Stimulated activated CD8-positive, alpha-beta memory T cell treated with anti-CD3 and anti-CD28 coated beads, Interleukin-12 subunit alpha, Interleukin-12 subunit beta, amount 100 ng/mL, for 1 hour (primary cell): ENCODE results near the gene CTXN2.

Experiments
- DNase-seq: peaks from one replicate; pipeline ENCODE4 v3.0.0-alpha.2; 2020; ENCODE audit warnings: low read depth

Gene CTXN2

GRCh38 chr15:48191574-48192225 is at the start of gene CTXN2:
Gene CTXN2, plus strand, starts transcription at chr15:48191665. Its CDS starts 9,636 bp downstream, at chr15:48201301.
- DNase-seq = no peak

- DNase-seq = no peak
Observed at GRCh38 chr15:48143856-48144255, 47.6 kb upstream of the CTXN2 start.

- DNase-seq = no peak
Observed at GRCh38 chr15:48144889-48145288, 46.6 kb upstream of the CTXN2 start.

DNA sequence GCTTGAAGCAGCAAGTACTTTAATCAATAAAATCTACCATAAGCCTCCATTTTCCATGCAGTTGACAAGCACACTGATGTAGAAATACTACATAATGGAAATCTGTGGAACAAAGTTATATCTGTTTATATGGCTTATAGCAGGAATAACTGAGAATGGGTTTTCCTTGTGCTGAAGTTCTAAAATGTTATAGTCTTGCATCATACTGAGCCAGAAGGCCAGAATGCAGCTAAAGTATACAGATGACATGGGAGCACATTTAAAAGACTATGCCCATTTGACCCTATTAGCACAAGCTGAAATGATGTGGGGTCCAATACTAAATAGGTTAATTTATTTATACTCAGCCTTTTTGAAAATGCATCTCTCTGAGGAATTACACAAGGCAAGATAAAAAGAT is 45.5 kb upstream of the CTXN2 start:
- no peak for DNase-seq

DNA sequence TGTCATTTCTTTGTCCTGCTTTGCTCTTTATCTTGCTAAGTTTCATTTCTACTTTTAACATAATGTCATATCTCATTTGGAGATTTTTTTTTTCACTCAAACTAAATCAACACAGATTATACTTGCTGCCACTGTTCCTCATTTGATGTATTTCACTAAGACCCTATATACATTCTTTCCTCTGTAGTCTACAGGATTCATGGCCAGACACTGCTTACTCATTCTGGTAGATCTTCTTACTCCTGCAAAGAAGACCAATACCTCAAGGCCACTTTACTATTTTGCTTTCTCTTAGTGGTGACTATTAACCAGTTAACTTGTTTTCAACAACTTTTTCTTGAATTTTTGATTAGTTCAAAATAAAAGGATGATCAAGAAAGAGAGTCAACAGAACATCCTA is 44.1 kb upstream of the CTXN2 start:
- DNase-seq = no peak

DNA sequence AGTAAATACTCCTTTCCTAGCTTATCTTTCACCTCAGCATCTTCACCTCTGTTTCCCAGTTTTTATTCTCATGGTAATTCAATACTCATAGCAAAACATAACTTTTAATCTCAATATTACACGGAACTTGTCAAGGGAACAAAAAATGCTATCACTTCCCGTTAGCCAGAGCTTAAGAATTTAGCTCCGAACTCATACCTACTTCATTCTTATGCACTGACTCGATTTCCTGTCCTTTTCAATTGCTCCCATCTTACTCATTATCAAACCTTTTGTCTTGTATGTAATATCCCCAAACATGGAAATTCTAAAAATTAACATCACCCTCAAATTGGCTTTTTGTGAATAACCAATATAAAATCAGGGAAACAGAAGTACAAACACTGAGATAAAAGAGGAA is 41.6 kb upstream of the CTXN2 start:
- DNase-seq = no peak

DNA sequence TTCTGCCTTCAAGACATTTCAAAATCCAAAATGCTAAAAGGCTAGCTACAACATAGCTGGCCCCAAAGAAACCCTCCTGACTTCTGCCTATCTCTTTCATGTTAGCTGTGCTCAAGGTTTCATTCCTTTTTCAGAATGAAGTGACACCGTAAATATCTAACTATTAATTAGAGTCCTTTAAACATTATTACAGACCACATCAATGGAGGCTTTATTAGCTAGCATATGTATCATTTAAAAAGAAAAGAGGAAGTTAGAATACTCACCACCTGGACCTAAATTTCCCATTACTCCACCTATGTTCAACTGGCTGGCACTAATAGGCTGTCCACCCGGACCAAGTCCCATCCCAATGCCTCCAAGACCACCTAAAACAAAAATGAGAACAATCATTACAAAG is 37.9 kb upstream of the CTXN2 start:
- DNase-seq = no peak

DNA sequence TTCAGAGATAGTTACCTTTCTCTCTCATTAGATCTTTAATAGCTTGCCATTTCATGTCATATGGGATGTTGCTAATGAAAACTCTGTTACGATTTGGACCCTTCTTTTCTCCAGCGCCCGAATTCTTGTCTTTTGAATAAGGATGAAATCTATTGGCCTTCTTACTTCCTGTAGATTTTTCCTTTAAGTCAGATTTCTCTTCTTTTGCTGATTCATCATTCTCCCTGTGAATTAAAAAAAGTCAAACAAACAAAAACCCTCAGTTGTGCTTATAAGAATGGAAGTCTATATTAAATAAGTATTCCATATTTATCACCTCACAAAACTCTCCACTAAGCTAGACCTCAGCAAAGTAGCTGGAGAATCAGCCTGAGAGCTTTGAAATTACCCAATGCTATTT is 22.8 kb upstream of the CTXN2 start:
- no peak for DNase-seq

GRCh38 chr15:48170981-48171380 is 20.5 kb upstream of the CTXN2 start:
- DNase-seq = no peak

DNA sequence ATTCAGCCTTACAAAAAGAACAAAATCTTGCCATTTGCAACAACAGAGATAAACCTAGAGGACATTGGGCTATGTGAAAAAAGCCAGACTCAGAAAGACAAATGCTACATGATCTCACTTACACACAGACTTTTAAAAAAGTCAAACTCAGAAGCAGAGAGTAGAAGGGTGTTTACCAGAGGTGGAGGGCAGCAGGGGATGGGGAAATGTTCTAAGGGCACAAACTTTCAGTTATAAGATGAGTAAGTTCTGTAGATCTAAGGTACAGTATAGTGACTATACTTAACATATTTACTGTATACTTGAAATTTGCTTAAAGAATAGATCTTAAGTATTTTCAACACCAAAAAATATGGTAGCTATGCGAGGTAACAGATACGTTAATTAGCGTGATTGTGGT is 16.3 kb upstream of the CTXN2 start:
- DNase-seq = no peak

- no peak for DNase-seq
Observed at GRCh38 chr15:48176112-48176511, 15.4 kb upstream of the CTXN2 start.

DNA sequence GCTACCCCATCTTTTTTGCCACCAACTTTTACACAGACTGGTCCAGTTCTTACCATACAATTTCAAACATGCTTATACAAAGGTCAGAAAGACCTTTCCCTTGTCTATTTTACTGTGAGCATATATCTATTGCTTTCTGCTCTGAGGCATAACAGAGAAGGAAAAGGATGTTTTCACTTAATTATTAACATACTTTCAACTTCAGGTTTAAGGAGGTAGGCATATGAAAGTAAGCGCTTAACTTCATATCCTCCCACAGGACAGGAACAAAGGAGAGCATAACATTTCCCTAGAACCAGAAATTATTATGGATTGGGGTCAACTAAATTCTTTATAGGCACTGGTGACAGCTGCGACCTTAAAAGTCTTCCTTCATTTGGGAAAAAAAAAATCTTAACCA is 14.5 kb upstream of the CTXN2 start:
- DNase-seq = no peak

DNA sequence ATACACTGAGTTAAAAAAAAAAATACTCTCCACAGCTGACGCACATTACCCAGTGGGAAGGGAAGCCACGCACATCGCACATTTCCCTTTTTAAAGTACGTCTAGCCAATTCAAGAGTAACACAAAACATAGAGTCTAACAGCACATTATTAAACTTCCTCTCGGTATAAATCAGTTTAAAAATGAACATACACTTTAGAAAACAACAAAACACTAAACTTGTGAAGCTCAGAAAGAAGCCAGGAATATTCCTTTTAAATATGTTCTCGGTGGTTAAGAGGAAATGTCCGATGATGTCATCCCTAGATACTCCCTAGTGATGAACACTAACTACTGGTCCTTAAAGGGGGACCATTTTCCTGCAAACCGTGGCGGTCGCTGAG is 14.1 kb upstream of the CTXN2 start:
- DNase-seq = no peak

- DNase-seq = peak; percentile 33
Observed at GRCh38 chr15:48177766-48178647, 13.5 kb upstream of the CTXN2 start, which contains the start of gene MYEF2. Gene MYEF2, minus strand, starts transcription at chr15:48178295. Its CDS starts 58 bp downstream, at chr15:48178237.

DNA sequence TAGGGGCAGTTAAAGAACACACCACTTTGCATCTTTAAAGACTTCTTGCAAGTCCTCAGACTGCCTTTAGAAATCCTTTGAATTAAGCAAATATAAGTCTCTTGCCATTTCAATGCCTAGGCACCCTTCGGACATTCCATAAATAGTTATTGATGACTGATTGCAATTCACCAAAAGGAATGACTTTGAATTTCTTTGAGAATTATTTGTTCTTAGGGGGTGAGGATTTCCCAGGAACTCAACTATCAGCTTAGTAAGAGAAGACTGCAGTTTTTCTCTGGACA is 12.9 kb upstream of the CTXN2 start:
- no peak for DNase-seq

DNA sequence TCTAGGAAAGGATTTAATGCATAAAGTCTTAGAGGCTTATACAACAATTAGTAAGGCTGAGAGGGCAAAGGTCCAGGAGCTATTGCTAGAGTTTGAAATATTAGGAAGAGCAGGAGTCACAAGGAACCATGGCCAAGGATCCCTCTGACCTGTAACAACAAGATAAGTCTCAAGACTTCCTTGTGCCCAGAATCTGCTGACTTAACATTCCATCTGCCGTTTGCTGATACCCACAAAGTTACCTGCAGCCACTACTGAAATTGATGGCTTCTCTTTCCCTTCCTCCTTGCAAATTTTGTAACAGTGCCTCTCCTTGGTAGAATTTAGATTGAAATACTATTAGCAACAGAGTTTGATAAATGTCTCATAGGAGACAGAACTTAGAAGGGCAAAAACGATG is 8.7 kb upstream of the CTXN2 start:
- no peak for DNase-seq

DNA sequence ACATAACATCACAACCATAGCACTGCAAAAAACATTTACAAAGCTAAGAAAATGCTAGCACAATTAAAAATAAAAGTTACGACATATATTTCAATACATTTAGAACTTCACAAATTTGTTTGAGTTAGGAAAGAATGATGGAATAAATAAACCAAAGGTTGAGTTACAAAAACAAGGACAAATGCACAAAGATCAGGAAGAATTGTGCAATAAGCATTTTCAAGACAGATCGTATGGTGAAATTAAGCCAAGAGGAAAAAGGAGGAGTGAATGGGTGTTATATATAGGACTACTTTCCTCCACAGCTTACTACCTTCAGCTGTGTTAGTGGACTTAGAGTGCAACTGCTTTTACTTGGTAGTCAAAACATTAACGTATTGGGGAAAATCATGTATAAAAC is 5.9 kb upstream of the CTXN2 start:
- no peak for DNase-seq

DNA sequence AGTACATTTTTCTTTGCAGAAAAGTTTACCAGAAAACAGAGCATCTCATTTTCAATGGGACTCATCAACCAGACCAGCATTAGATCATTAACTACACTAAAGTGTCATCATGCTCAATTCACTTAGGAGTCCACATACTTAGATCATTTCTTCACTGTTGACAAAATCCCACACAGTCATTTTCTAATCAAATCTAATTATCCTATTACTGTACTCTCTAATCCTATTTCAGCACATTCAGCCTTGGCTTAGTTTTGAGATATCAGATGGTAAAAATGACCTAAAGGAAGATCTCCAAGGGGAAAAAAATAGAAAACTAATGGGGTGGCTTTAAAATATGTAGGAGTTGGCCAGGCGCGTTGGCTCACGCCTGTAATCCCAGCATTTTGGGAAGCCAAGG is 5.2 kb upstream of the CTXN2 start:
- DNase-seq = no peak

DNA sequence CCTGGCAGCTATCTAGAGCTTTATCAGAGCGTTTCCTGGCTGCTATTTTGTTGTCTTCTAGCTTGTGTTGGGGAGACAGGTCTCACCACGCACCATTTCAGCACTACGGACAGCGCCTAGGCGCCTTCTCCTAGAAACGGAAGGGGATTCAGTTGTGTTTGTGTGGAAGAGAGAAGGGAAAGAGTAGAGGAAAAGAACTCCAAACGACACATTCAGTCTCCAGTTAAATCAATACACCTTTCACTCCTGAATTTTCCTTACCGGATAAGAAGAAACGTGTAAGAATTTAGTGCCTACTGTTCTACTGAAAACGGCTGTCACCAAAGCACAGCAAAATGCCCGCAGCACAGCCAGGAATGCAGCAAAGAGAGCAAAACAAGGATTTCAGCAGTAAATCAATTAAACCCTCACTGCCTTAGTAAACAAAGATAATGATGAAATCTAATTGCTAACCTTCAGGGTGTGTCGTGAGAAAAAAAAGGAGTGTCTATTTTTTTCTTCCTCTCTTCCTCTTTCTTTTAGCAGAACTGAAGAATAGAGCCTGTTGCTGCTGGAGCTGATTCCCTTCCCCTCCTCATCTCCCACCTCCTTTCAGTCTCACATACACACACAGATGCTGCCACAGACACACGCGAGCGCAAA is 412 bp upstream of the CTXN2 start:
- DNase-seq = peak; percentile 10

DNA sequence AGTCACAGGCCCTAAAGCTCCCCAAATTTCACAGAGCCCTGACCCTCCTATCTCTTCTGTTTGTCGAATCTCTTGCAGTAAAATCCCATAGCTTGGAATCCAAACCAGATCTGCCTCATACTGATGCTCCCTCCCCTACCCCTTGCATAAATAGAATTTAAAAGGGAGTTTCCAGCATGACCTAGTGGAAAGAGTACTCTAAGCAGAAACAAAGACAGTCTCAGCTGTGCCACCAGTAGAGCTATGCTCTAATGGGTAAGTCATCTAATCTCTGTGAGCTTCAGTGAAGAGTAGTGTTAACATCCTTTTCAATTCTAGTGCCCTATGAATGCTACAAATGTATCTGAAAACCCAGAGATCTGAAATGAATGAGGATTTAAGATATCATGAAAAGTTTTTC is 10.6 kb downstream of the CTXN2 start:
- DNase-seq = no peak

GRCh38 chr15:48205981-48206380 is 14.5 kb downstream of the CTXN2 start, which contains the start of gene SLC12A1:
Gene SLC12A1, plus strand, starts transcription at chr15:48206302. Its CDS starts 1,418 bp downstream, at chr15:48207720.
- DNase-seq = no peak

GRCh38 chr15:48221261-48221660 is 29.8 kb downstream of the CTXN2 start:
- DNase-seq = no peak

DNA sequence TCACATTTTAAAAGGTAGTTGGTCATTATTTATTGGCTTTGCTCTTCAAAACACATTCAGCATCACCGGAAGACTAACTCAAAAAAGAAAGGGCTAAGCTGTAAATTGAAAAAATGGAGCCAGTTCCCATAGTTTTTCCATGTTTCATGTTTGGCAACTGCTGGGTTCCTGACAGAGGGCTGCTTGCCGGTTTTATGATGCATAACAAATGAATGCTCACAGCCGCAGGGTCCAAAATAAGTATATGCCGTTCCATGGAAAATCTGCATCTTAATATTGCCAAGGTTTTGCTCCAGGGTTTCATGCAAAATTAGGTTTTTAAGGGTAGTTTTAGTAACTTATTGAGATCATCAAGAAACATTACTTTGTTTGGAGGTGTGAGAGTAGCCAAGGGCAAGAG is 30.4 kb downstream of the CTXN2 start:
- DNase-seq = no peak
